Endometrial microvascular endothelial cells (primary cell): ENCODE data around the gene LARGE1. TPM values are rescaled to one million over a fixed set of nuclear protein-coding genes. Genes with fewer than 3 reads are reported as not detected.

Source experiments
- in situ Hi-C: cut with HindIII; loops from 2 replicates; pipeline ENCODE4 v1.10.0; 2017; ENCODE audit warnings: low sequenced_read_pairs, low pct_unique_long_range_greater_than_20kb; ENCODE audit errors: inconsistent ontology term
- total RNA-seq: library from RNA; depleted of rRNA; stranded (reverse); fragments of >200 nt; gene quantifications from one replicate; pipeline ENCODE4 v1.2.3, GENCODE V29; 2015; ENCODE audit errors: inconsistent ontology term

LARGE1 gene
- total RNA-seq = 1.8 TPM

- in situ Hi-C loops = no loop called here
Observed at GRCh38 chr22:33920197-33920540, at the start of gene LARGE1. TSS of gene LARGE1 (minus strand) at chr22:33920476.

DNA sequence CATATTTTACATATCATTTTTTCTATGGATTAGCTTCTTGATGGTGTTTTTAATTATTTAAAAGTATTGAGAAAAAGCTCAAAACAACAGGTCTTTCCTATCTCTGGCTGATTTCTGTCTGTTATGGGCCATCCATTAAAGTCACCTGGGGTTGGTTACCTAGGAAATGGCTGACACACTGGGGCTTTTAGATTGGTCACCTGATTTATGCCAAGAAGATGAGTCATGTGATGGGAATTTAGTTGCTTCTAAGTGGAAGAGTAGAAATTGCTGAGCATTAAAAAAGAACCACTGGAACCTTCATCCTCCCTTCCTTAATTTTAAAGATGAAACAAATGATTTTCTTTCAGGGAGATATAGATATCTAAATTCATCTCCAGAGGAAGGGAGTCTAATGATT is 48.8 kb upstream of the LARGE1 start:
- in situ Hi-C loops = no loop called here

GRCh38 chr22:33964121-33964520 is 43.8 kb upstream of the LARGE1 start:
- in situ Hi-C loops = no loop called here

DNA sequence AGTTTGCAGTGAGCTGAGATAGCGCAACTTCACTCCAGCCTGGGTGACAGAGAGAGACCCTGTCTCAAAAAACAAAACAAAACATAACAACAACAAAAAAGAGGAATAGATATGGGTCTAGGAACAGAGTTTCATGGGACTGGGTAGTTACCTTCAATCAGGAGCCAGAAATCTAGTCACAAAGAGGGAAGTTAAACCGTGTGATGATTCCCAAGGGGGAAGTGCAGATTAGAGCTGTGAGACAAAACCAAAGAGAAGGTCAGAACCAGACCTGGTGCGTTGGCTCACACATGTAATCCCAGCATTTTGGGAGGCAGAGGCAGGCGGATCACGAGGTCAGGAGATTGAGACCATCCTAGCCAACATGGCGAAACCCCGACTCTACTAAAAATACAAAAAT is 42.1 kb upstream of the LARGE1 start:
- in situ Hi-C loops = no loop called here

GRCh38 chr22:33958741-33959140 is 38.5 kb upstream of the LARGE1 start:
- in situ Hi-C loops = no loop called here

- in situ Hi-C loops = no loop called here
Observed at GRCh38 chr22:33957086-33957485, 36.8 kb upstream of the LARGE1 start.

GRCh38 chr22:33952776-33953175 is 32.5 kb upstream of the LARGE1 start:
- in situ Hi-C loops = no loop called here

DNA sequence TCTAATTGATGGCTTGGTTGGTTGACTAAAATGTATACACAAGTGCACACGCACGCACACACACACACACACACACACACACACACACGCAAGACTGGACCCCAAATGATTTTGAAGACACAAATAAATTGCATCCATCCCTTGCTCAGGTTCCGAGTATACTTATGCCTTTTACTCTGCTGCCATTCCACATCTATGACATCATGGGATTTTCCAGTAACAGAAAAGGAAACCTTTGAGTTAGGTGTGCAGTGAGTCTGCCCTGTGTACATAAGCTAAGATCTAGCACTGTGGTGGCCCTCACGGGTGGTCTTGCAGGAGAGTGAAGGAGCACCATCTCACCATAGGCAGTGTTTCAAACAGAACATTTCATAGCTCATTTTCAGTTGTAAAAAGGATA is 20.5 kb upstream of the LARGE1 start:
- in situ Hi-C loops = no loop called here

DNA sequence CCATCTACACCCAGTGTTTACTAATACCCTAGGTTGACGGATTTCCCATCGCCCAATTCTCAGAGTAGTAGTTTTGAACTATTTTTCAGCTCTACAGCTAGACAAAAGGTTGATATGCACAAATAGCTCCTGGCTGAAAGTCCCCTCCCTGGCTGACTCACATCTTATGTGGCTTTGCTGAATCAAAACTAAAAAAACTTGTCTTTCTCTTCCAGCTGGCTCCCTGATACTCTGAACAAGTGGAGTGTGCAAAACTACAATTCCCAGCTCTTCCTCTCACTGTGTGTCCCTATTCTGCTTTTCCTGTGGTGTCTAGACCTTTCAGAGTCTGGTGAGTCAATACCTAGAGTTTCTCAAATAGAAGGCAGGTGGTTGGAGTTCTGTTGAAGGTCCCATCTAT is 12.7 kb upstream of the LARGE1 start:
- in situ Hi-C loops = no loop called here

GRCh38 chr22:33931406-33931805 is 11.1 kb upstream of the LARGE1 start:
- in situ Hi-C loops = no loop called here

- in situ Hi-C loops = no loop called here
Observed at GRCh38 chr22:33927752-33928151, 7.5 kb upstream of the LARGE1 start.

DNA sequence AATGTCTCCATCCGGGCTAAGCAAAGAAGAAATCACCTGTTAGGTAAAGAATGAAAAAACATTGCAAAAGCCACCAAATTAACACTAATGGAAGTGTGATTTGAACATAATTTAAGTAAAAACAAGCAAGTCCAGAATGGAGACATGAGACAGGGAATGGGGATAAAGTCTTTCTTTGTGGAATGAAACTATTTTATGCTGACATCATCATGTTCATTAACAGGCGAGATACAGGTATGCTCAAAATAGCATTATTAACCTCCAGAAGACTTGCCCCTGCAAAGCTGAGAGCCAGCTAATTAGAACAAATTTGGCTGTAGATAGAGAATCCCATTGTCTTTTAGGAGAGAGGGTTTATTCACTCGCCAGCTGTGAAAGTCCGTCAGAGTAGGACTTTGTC is 4.9 kb upstream of the LARGE1 start:
- in situ Hi-C loops = no loop called here

- in situ Hi-C loops = no loop called here
Observed at GRCh38 chr22:33923660-33924246, 3.5 kb upstream of the LARGE1 start.

GRCh38 chr22:33923033-33923432 is 2.8 kb upstream of the LARGE1 start:
- in situ Hi-C loops = no loop called here

DNA sequence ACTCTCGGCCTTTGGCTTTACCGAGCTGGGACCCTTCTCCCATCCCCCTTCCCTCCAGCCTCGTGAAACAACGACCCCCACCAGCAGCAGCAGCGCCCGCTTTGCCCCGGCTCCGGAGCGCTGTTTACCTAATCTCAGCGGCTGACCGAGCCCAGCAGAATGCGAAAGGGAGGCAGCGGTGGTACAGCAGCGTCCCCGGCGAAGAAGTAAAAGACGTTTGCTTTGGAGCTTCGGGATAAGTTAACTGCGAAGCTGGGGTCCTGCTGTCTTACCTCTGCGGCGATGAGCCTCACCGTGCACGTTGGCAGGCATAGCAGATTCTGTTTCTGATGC is 2.0 kb upstream of the LARGE1 start:
- in situ Hi-C loops = no loop called here

- in situ Hi-C loops = no loop called here
Observed at GRCh38 chr22:33921525-33922348, 1.5 kb upstream of the LARGE1 start.

- in situ Hi-C loops = no loop called here
Observed at GRCh38 chr22:33920927-33921524, 750 bp upstream of the LARGE1 start.

DNA sequence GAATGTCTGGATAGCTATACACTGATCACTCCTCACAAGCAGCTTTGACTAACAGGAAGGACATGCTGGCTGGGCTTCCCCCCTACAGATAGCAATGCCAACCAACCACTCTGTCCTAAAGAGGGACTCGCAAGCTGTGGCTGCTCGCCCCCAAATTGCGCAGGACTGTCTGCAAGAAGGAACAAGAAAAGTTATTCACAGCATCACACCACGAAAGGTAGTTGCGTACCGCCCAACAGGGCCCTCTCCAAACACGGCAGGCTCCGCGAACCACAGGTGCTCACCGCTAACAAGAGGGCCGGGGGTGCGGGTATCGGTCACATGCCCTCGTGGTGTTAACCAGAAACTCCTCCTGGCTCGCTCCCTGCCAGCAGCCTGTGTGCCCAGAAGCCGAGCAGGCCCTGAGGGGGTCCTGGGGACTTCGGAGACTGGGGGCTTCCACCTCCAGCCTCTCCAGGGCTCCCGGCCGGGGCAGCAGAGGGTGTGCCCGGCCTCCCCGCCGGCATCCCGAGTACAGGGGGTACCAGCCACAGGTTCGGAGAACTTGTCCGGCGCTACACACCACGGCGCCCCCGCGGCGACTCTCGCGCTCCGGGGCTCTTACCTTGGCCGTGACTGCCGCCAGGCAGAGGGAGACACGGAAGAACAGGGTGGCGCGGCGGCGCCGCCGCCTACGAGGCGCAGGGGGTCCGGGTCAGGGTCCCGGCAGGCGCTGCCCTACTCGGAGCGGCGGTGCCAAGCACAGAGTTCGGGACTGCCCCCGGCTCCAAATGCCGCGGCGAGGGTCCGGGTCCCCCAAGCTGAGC is 682 bp downstream of the LARGE1 start:
- in situ Hi-C loops = no loop called here

GRCh38 chr22:33918676-33919365 is 1.5 kb downstream of the LARGE1 start:
- in situ Hi-C loops = no loop called here
